Measurements from ENCODE around the gene SLC22A23. TPM values are rescaled to one million over a fixed set of nuclear protein-coding genes. Genes with fewer than 3 reads are reported as not detected.

Gene SLC22A23, protein sequence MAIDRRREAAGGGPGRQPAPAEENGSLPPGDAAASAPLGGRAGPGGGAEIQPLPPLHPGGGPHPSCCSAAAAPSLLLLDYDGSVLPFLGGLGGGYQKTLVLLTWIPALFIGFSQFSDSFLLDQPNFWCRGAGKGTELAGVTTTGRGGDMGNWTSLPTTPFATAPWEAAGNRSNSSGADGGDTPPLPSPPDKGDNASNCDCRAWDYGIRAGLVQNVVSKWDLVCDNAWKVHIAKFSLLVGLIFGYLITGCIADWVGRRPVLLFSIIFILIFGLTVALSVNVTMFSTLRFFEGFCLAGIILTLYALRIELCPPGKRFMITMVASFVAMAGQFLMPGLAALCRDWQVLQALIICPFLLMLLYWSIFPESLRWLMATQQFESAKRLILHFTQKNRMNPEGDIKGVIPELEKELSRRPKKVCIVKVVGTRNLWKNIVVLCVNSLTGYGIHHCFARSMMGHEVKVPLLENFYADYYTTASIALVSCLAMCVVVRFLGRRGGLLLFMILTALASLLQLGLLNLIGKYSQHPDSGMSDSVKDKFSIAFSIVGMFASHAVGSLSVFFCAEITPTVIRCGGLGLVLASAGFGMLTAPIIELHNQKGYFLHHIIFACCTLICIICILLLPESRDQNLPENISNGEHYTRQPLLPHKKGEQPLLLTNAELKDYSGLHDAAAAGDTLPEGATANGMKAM
- 6.0 to 10.1 TPM (median 9.2 TPM) in 5 replicates for total RNA-seq (2022; extraction: Qiagen RNA extraction; ENCODE audit: low read depth)

DNA sequence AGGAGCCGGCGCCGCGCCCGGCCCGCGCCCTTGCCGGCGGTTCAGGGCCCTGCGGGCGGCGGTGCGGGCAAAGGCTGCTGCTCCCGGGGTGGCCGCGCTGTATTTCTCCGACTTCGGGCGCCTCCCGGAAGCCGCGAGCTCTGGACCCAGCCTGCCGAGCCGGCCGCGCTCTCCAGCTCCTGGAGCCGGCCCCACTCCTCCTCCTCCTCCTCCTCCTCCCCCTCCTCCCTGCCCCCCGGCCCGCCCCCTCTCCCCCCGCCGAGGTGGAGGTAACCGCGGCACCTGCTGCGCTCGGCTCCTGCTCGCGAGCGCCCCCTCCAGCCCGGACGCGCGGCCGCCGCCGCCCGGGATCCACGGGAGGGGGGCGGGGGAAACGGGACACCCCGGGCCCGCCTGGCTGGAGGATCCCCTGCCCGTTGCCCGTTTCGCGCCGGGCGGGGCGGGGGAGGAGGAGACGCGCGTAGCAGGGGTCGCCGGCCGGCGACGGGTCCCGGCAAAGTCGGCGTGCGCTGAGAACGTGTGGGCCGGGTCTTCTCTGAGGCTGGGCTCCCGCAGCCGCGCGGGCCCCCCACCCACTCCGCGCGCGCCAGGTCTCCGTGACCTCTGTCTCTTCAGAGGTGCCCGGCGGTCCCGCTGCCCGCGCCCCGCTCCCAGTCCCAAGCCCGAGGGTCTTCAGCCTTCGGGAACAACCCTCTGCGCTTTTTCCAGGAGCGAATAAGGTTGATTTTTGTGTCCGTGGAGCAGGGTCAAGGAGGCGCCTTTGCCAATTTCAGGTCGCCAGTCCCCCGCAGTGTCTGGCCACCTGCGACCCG lies at the start of gene SLC22A23:
TSS of gene SLC22A23 (minus strand) at position 153 of the 812 bp plus-strand sequence. CDS start 491 bp downstream, outside the sequence.

DNA sequence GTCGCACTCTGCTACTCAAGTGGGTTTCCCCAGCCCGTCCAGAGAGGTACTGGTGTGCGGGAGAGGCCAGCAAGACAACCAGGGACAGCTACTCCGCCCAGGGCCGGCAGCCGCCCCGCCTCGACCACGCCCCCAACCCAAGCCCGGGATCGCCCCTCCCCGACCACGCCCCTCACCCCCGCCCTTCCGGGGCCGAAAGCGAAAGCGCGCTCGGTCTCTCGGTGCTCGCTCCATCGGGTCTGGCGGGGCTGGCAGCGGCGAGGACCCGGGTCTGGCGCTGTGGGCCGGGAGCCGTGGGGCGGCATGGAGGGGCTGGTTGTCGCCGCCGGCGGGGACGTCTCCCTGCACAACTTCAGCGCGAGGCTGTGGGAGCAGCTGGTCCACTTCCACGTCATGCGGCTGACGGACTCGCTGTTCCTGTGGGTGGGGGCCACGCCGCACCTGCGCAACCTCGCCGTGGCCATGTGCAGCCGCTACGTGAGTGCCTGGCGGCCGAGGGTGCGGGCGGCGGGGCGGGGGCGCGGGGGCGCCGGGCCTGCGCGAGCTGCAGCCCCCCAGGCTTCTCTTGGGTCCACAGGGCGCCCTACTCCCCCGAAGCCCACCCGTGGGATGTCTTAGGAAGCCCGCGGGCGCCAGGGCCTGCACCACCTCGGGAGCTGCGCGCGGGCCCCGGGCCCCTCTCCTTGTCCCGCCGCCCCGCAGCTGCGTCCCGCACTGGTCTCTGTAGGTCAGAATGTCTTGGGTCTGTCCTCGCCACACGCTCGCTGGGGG lies 197.9 kb downstream of the SLC22A23 start, which contains the start of gene PSMG4:
TSS of gene PSMG4 (plus strand) at position 228 of the 771 bp plus-strand sequence. CDS start at position 304, 76 bp downstream.

DNA sequence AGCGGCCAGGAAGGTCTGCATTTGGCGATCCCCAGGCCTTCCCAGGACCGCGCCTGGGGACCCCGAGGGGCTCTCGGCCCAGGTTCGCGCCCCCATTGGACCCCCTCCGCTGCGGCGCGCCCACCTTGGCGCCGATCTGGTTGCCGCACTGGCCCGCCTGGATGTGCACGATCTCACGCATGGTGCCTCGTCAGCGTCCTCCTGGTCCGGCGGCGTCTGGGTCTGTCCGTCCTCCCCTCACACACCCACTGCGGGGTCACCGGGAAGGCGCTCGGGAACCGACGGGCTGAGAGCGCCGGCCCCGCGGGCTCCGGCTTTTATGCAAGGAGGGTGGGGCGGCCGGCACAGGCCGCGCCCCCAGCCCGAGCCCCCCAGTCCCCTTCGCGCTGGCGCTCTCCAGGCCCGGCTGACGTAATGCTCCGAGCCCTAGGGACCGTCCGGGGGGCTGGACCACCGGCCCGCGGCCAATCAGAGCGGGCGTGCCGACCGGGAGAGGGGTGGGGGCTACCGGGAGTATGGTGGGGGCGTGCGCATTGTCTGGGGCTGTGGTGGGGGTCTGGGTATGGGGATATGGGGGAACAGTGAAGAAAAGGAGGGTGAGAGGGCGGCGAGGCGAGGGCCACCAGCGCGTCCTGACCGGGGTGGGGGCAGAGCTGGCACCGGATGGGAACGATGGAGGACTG lies 229.3 kb downstream of the SLC22A23 start, which contains the start of gene TUBB2B:
TSS of gene TUBB2B (minus strand) at position 291 of the 683 bp plus-strand sequence. CDS start at position 181, 110 bp downstream.

Other genes starting within 250 kb of the SLC22A23 start
- 10.7 to 14.6 TPM (median 13.2 TPM) in 5 replicates for gene TUBB2B, start 229.4 kb downstream of the SLC22A23 start, total RNA-seq (2022; extraction: Qiagen RNA extraction; ENCODE audit: low read depth)
- 23.8 to 27.6 TPM (median 26.1 TPM) in 5 replicates for gene PSMG4, start 198.1 kb downstream of the SLC22A23 start, total RNA-seq (2022; extraction: Qiagen RNA extraction; ENCODE audit: low read depth)